NCI-H460 (cell line): Measurements from ENCODE around the gene TENT4B. TPM values are rescaled to one million over a fixed set of nuclear protein-coding genes. Genes with fewer than 3 reads are reported as not detected.
"Not testable (repeated sequence)": the region's sequence is repeated elsewhere in the genome, so short reads cannot be mapped to it uniquely, and the experiment has no call there.

Experiments
- DNase-seq: peaks from one replicate; pipeline ENCODE4 v3.0.0-alpha.2; 2016; ENCODE audit warnings: low read depth; ENCODE audit errors: extremely low read depth
- total RNA-seq: library from RNA; depleted of rRNA; stranded (reverse); fragments of >200 nt; shearing (Covaris generic); gene quantifications from 2 replicates; pipeline ENCODE4 v1.2.3, GENCODE V29; 2014

The TENT4B gene
- total RNA-seq, 1 experiment from 2014 or later = 12.4 TPM

DNA sequence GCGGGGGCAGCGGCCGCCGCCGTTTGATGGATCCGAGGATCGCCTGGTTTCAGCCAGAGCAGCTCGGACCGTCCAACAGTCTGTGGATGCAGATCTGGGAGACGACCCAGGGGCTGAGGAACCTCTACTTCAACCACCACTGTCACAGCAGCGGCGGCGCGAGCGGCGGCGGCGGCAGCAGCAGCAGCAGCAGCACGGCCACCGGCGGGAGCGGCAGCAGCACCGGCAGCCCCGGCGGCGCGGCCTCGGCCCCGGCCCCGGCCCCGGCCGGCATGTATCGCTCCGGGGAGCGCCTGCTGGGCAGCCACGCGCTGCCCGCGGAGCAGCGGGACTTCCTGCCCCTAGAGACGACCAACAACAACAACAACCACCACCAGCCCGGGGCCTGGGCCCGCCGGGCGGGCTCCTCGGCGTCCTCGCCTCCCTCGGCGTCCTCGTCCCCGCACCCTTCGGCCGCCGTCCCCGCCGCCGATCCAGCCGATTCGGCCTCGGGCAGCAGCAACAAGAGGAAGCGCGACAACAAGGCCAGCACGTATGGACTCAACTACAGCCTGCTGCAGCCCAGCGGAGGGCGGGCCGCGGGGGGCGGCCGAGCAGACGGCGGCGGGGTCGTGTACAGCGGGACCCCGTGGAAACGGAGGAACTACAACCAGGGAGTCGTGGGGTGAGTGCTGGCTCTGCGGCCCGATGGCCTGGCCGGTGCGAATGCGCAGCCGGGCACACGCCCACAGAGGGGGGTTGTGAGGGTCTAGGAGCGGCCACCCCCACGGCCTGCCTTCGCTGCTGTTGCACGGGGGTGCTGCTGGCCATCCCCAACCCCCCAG lies 702 bp downstream of the TENT4B start:
- no peak for DNase-seq

DNA sequence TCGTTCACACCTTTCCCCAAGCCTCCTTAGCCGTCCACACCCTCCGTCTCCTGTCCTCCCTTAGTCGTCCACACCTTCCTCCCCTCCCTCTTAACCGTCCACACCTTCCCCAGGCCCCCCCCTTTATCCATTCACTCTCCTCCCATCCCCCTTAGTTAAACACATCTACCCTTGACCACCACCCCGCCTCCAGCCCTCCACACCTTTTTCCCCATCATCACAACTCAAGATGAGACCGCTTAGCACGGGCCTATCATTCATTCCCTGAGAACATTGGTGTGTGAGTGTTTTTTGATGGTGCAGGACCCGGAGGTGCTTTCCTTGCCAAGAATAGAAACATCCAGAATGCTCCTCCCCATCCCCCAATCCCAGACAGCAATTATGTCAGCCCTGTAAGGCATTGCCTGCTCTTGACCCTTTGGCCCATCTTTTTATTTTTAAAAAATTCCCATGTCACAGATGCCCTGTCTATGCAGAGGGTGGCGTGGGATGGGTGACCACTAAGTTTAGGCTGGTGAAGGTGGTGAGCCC lies 1.4 kb downstream of the TENT4B start:
- no peak for DNase-seq

DNA sequence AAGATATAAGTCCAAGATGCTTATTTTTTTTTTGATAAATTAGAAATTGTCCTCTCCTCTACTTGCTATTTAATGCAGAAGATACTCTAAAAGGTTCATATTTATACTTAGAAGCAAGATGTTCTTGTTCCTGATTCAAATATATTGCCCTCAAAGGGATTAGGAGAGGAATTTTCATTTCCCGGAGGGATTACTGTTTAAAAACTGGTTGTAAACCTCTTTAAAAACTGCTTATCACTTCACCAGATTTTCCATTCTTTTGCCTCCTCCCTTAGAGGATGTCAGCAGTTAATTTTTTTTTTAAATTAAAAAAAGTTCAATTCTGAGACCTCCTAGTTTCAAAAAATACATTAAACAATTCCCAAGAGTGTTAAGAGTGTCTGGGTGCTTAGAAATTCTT lies 2.8 kb downstream of the TENT4B start:
- DNase-seq = no peak

DNA sequence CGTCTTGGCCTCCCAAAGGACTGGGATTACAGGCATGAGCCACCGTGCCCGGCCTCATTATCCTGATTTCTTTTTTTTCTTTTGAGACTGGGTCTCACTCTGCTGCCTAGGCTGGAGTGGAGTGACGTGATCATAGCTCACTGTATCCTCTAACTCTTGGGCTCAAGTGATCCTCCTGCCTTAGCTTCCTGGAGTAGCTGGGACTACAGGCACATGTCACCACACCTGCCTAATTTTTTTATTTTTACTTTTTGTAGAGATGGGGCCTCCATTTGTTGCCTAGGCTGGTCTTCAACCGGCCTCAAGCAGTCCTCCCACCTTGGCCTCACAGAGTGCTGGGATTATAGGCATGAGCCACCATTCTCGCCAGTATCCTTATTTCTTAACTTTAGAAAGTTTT lies 3.5 kb downstream of the TENT4B start:
- no peak for DNase-seq

DNA sequence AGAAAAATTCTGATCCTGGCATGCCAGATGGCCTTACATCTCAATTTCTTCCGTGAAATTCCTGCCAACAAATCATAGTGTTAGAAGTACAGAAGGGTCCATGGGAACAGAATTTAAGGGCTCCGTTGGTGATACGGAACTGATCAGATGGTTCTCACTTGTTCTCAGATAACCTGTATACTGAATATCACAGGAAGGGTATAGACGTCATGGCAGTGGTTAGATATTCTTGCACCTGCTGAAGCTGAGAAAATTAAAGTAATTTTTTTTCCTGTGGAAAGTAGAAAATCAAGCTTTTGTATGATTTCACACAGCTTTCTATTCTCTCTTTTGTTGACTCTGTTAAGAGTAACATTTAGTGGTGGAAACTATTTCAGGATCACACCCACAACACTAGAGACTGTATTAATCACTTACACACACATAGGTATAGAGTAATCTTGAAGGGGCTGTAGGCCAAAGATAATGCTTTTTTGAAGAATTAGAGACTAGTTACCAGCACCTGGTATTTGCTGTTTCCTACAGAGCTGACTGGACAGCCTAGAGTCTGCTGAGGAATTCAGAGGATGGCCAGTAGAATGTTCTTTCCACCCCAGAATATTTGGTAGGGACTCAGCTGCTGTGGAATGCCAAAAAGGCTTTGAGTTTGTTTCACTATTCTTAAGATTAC lies 7.5 kb downstream of the TENT4B start:
- DNase-seq = no peak

DNA sequence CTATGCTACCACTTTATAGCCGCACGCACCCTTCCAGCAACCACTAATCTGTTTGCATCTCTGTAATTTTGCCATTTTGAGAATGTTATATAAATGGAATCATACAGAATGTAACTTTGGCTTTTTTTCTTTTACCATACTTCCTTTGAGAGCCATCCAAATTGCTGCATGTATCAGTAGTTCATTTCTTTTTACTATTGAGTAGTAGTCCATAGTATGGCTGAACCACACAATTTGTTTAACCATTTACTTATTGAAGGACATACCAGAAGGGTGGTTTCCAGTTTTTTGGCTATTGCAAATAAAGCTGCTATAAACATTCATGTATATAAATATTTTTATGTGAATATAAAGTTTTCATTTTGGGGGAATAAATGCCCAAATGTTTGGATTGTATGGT lies 8.8 kb downstream of the TENT4B start:
- DNase-seq = no peak

DNA sequence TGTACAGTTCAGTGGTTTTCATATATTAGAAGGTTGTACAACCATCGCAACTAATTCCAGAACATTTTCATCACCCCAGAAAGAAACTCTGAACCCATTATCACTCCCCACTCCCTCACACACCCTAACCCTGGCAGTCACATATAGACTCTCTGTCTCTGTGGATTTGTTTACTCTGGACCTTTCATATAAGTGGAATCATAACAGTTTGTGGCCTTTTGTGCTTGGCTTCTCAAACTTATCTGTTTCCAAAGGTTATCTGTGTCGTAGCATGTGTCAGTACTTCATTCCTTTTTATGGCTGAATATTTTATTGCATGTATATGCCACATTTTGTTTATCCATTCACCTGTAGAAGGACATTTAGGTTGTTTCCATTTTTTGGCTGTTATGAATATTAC lies 12.4 kb downstream of the TENT4B start:
- no peak for DNase-seq

DNA sequence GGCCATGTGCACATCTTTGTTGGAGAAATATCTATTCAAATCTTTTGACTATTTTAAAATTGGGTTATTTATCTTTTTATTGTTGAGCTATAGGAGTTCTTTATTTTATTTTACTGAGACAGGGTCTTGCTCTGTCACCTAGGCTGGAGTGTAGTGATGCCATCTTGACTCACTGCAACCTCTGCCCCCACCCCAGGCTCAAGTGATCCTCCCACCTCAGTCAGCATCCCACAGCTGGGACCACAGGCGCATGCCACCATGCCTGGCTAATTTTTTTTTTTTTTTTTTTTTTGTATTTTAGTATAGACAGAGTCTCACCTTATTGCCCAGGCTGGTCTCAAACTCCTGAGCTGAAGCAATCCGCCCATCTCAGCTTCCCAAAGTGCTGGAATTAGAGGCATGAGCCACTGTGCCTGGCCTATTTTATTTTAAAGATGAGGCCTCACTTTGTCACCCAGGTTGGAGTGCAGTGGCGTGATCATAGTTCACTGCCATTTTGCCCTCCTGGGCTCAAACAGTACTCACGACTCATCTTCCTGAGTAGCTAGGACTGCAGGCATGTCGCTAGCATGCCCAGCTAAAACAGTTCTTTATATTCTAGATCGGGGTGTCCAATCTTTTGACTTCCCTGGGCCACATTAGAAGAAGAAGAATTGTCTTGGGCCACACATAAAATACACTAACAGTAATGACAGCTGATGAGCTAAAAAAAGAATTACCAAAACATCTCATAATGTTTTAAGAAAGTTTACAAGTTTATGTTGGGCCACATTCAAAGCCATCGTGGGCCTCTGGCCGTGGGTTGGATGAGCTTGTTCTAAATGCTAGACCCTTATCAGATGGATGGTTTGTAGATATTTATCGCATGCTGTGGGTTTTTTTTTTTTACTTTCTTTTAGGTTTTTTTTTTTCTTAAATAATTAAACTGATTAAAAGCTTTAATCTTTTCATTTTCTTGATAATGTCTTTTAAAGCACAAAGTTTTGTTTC lies 13.7 kb downstream of the TENT4B start:
- DNase-seq = no peak

DNA sequence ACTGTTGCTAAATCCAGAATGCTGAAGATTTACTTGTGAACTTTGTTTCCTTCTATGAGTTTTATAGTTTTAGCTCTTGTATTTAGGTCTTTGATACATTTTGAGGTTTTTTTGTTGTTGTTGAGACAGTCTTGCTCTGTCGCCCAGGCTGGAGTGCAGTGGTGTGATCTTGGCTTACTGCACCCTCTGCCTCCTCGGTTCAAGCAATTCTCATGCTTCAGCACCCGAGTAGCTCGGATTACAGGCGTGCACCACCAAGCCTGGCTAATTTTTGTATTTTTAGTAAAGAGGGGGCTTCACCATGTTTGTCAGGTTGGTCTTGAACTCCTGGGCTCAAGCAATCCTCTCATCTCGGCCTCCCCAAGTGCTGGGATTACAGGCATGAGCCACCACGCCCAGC lies 14.4 kb downstream of the TENT4B start:
- no peak for DNase-seq

DNA sequence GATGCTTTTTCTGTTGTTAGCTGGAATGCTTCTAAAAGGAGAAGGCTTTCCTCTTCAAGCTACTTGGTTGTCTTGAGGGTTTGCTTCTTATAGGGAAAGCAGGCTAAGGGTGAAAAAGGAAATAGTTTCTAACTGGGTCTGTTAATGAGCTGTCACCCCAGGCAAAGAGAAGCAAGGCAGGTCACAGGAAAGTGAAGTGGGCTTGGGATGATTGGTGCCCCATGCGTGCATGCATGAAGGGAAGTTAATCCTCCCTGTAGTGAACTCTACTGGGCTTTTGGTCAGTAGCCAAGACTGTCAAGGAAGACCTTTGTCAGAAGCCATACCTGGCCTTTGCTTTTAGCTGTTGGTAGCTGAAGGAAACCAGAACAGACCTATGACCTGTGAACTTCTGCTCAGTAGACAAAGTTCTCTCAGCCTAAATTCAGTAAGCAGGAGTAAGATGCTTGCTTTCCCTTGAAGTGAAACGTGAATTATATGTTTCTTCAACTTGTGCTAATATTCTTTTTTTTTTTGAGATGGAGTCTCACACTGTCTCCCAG lies 16.5 kb downstream of the TENT4B start:
- no peak for DNase-seq

DNA sequence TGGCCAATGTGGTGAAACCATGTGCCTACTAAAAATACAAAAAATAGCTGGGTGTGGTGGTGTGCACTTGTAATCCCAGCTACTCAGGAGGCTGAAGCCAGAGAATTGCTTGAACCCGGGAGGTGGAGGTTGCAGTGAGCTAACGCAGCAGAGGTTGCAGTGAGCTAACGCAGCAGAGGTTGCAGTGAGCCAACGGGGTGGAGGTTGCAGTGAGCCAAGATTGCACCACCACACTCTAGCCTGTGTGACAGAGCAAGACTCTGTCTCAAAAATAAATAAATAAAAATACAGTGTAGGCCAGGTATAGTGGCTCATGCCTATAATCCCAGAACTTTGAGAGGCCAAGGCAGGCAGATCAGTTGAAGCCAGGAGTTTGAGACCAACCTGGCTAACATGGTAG lies 18.7 kb downstream of the TENT4B start:
- not testable (repeated sequence) for DNase-seq

DNA sequence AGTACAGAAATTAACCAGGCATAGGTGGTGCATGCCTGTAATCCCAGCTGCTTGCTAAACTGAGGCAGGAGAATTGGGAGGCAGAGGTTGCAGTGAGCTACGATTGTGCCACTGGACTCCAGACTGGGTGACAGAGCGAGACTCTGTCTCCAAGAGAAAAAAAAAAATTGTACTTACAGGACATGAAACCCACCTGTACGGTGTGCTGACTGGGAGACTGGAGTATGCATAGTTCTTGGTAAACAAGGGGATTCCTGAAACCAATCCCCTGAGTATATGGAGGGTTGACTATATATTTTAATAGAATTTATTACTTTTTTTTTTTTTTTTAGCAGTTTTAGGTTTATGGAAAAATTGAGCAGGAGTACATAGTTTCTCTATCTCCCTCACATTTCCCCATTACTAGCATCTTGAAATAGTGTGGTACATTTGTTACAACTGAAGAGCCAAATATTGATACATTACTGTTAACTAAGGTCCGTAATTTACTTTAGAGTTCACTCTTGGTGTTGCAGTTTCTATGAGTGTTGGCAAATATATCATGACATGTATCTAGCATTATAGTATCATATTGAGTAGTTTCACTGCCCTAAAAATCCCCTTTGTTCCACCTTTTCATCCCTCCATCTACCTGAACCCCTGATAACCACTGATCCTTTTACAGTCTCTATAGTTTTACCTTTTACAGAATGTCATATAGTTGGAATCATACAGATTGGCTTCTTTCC lies 19.3 kb downstream of the TENT4B start:
- no peak for DNase-seq

DNA sequence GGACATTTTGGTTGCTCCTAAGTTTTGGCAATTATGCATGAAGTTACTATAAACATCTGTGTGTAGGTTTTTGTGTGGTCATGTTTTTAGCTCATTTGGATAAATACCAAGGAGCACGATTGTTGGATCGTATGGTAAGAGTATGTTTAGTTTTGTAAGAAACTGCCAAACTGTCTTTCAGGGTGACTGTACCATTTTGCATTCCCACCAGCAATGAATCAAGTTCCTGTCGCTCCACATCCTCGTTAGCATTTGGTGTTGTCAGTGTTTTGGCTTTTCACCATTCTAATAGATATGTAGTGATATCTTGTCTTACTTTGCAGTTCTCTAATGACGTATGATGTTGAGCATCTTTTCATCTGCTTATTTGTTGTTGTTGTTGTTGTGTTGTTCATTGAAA lies 20.2 kb downstream of the TENT4B start:
- no peak for DNase-seq

DNA sequence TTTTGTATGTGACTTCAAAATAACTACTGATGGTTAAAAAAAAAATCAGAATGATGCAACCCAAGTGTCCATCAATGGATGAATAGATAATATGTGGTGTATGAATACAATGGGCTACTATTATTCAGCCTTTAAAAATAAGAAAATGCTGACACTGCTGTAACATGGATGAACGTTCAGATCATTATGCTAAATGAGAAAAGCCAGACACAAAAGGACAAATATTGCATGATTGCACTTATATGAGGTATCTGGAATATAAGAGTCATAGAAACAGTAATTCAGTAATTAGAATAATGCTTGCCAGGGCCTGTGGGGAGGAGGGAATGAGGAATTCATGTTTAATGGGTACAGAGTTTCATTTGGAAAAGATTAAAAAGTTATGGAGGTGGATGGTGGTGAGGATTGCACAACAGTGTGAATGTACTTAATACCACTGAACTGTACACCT lies 25.4 kb downstream of the TENT4B start:
- no peak for DNase-seq

DNA sequence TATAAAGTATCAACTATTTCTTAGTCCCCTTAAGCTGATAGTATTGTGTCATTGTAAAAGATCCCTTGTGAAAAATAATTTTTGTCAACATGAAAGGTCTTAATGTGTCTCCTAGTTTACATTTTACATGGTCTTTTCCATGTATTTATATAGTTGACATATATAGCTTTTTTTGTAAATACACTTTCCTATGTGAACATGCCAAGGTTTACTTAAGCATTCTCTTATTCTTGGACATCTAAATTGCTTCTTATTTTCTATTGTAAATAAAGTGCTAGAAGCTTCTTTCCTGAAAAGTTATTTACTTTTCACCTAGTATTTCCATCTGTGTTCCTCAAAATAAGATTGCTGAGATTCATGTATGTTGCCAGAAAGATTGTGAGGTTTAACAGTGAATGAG lies 29.3 kb downstream of the TENT4B start:
- no peak for DNase-seq

DNA sequence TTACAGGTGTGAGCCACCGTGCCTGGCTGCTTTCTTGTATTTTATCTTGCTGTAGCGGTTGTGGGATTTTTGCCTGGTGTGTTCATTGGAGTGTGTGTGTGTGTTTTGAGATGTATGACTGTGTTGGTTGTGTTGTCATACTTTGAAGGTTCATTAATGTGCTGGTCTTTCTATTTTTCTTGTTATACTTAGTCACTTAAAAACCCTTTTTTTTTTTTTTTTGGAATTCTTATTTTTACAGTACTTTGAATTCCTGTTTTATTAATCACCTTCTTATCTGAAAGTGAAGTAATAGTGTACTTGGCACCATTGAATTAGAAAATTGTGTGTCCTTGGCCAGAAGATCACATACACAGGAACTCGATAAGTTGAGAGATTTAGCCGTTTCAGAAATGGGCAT lies 30.2 kb downstream of the TENT4B start:
- no peak for DNase-seq

DNA sequence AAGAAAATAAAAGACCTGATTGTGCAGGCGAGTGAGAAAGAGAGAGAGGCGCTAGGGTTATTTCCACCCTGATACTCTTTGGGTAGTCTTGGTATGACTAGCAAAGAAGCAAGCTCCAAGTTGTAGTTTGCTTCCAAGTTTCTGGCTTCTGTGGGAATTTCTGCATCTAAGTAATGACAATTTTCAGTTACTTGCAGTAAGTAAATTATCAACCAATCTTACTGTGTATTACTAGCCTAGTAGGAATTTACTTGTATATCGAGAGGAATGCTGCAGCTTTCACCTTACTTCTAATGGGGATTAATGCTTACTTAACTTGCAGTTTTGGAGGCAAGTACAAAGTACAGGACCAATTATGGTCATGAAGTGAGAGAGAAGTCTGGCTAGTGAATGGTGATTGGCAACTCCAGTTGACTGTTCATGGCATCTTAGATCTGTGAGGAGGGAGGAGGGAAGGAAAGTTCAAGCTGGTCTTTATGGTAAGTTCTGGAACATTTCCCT lies 31.9 kb downstream of the TENT4B start:
- DNase-seq = no peak

DNA sequence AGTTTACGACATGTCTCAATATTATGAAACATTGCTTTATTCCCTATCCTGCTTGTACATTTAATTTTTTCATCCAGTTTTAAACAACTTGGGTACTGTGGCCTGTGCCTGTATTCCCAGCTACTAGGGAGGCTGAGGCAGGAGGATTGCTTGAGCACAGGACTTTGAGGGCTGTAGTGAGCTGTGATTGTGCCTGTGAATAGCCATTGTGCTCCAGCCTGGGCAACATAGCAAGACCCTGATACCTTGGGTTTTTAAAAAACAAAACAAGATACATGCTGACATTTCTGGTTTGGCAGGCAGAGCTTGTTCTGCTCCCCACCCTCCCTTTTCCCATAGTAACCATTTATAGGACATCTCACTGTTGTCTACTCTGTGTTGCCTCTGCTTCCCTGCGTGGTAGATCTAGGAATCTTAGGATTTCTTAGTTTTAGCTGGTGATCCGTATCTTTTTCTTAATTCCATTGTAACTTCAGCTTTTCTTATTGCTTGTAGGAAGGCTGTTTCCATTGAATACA lies 35.6 kb downstream of the TENT4B start:
- no peak for DNase-seq

DNA sequence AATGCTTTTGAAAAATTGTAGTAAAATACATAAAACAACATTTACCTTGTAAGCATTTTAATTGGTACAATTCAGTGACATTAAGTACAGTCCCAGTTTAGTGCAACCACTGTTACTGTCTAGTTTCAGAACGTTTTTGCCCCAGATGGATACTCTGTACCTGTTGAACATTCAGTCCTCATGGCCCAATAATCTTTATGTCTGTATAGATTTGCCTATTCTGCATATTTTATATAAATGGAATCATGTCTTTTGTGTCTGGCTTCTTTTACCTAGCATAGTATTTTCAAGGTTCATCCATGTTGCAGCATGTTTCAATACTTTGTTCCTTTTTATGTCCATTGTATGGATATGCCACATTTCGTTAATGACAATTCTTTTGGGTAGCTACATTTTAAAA lies 37.2 kb downstream of the TENT4B start:
- no peak for DNase-seq
